ENCODE measurements around the gene RNF4.
A peak's percentile ranks its signal among the peaks of the same experiment; 100 is the strongest.
"Not testable (repeated sequence)": the region's sequence is repeated elsewhere in the genome, so short reads cannot be mapped to it uniquely, and the experiment has no call there.

RNF4 gene

DNA sequence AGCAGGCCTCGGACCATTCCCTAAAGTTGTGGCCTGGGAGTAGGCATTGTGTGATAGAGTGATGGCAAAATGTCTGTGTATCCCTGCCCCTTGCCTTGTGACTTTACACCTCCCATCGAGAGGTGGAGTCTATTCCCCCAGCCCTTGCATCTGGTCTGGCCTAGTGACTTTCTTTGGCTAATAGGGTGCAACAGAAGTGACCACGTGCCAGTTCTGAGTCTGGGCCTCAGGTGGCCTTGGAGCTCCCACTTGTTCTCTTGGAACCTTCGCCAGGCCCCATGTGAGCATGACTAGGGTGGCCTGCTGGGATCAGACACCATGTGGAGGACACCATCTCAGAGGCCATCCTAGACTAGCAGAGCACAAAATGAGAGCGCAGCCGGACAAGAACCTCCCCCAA lies 3.9 kb upstream of the RNF4 start:
- TF ChIP-seq, protein P1, sequence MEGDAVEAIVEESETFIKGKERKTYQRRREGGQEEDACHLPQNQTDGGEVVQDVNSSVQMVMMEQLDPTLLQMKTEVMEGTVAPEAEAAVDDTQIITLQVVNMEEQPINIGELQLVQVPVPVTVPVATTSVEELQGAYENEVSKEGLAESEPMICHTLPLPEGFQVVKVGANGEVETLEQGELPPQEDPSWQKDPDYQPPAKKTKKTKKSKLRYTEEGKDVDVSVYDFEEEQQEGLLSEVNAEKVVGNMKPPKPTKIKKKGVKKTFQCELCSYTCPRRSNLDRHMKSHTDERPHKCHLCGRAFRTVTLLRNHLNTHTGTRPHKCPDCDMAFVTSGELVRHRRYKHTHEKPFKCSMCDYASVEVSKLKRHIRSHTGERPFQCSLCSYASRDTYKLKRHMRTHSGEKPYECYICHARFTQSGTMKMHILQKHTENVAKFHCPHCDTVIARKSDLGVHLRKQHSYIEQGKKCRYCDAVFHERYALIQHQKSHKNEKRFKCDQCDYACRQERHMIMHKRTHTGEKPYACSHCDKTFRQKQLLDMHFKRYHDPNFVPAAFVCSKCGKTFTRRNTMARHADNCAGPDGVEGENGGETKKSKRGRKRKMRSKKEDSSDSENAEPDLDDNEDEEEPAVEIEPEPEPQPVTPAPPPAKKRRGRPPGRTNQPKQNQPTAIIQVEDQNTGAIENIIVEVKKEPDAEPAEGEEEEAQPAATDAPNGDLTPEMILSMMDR (IDR thresholded peaks at IDR 0.05; ENCODE audit: low read depth, low read length) = no peak
- H3K4me3 ChIP-seq (replicated peaks in 1 of 2; ENCODE audit: low read depth in 2 of 2, low read length in 2 of 2) = no peak overlapping the region
- DNase-seq (ENCODE audit: low read depth in 2 of 2) = no peak

DNA sequence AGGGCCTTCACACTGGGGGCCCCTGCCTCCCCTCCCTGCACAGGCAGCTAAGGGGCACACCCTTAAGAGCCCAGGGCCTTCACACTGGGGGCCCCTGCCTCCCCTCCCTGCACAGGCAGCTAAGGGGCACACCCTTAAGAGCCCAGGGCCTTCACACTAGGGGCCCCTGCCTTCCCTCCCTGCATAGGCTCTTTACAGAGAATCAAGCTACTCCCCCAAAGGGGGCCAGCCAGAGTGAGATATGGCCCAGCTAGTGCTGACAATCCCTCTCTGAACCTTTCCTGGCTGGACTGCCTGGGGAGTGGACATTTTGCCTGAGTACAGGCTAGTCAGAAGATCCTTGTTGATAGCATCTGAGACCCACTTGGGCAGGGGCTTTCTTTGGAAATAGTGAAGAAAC lies 3.4 kb upstream of the RNF4 start:
- not testable (repeated sequence) for DNase-seq (ENCODE audit: low read depth in 2 of 2); H3K4me3 ChIP-seq (replicated peaks in 1 of 2; ENCODE audit: low read depth in 2 of 2, low read length in 2 of 2)

DNA sequence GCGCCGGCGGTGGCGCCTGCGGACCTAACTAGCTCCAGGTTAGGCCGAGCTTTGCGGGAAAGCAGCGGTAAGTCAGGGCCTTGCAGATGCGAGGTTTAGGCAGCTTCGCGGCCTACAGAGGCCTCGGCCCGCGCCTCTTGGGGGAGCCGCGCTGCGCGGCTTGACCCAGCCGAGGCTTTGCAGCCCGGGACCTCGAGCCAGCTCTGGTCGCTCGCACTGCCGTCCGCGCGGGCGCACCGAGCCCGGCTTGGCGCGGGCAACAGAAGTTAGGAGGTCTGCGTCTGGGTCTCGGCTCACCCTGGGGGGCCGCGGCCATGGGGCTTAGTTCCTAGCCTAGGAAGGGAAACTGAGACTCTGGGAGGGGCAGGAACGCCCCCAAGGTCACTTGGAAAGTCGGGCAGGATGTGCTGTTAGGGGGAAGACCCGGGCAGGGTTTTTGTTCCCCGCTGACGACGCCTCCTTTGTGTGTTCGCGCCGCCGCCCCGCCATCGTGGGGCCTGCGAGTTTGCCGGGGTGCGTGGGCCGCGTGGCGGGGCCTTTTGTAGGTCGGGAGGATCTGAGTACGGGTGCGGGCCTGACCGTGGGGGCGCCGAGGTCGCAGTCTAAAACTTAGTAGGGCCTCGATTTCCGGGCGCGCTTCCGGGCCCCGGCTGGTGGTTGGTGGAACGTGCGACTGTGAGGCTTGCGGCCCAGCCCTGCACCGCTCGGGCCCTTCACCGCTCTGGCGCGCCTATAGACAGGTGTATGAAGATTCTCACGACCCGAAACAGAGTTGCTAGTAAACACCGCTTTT lies 482 bp downstream of the RNF4 start:
- TF ChIP-seq, protein P1 (IDR thresholded peaks at IDR 0.05; ENCODE audit: low read depth, low read length) = no peak
- DNase-seq (ENCODE audit: low read depth in 2 of 2) = peak; percentile 25 to 42
- peak overlapping the region; percentile 94 for H3K4me3 ChIP-seq (replicated peaks in 1 of 2; ENCODE audit: low read depth in 2 of 2, low read length in 2 of 2)

DNA sequence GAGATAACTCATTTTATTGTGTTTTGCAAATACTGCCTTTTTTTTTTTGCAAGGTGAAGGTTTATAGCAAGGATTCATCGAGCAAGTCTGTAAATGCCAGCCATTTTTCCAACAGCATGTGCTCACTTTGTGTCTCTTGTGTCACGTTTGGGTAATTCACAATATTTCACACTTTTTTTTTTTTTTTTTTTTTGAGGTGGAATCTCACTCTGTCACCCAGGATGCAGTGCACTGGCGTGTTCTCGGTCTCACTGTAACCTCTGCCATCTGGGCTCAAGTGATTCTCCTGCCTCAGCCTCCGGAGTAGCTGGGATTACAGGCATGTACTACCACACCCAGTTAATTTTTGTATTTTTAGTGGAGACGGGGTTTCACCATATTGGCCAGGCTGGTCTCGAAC lies 1.9 kb downstream of the RNF4 start:
- DNase-seq (ENCODE audit: low read depth in 2 of 2) = no peak
- TF ChIP-seq, protein P1 (IDR thresholded peaks at IDR 0.05; ENCODE audit: low read depth, low read length) = no peak
- peak overlapping the region in 1 of 2 donors; percentile 94 for H3K4me3 ChIP-seq (replicated peaks in 1 of 2; ENCODE audit: low read depth in 2 of 2, low read length in 2 of 2)

DNA sequence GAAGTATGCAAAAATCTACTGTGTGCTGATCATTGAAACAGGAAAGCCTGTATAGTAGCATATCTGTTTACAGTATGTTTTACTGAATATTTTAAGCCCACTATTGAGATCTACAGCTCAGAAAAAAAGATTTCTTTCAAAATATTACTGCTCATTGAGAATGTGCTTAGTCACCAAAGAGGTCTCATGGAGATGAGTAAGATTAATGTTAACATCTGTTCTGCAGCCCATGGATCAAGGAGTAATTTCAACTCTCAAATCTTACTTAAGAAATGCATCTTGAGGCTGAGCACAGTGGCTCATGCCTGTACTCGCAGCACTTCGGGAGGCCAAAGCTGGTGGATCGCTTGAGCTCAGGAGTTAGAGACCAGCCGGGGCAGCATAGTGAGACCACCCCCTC lies 3.3 kb downstream of the RNF4 start:
- TF ChIP-seq, protein P1 (IDR thresholded peaks at IDR 0.05; ENCODE audit: low read depth, low read length) = no peak
- no peak overlapping the region for H3K4me3 ChIP-seq (replicated peaks in 1 of 2; ENCODE audit: low read depth in 2 of 2, low read length in 2 of 2)
- DNase-seq (ENCODE audit: low read depth in 2 of 2) = peak in 1 of 2 donors; percentile 79

DNA sequence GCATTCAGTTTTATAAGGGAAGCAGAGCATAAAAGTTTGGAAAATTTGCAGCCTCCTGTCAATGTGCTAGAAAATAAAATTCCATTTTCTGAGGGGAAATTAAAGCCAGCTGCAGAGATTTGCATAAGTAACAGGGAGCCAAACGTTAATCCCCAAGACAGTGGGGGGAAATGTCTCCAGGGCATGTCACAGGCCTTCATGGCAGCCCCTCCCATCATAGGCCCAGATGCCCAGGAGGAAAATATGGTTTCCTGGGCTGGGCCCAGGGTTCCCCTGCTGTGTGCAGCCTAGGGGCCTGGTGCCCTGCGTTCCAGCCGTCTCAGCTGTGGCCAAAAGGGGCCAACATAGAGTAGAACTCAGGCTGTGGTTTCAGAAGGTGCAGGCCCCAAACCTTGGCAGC lies 9.3 kb downstream of the RNF4 start:
- DNase-seq (ENCODE audit: low read depth in 2 of 2) = no peak
- no peak overlapping the region for H3K4me3 ChIP-seq (replicated peaks in 1 of 2; ENCODE audit: low read depth in 2 of 2, low read length in 2 of 2)
- TF ChIP-seq, protein P1 (IDR thresholded peaks at IDR 0.05; ENCODE audit: low read depth, low read length) = no peak

DNA sequence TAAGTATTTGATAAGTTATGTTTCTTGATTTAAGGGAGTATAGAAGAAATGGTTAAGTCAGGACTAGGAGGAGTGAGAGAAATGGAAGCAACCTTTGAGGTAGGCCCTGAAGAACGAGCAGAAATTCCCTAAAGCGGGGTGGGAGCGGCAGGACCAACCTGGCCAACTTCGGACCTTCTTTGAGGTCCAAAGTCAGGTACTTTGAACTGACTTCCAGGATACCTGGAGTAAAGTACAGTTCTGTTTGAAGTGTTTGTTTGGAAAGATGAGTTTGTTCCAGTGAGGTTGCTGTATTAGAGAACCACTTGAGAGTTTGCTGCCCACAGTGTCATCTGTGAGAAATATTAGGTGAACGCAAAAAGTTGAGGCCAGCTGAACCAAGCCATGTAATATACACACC lies 11.7 kb downstream of the RNF4 start:
- no peak for DNase-seq (ENCODE audit: low read depth in 2 of 2)
- TF ChIP-seq, protein P1 (IDR thresholded peaks at IDR 0.05; ENCODE audit: low read depth, low read length) = no peak
- no peak overlapping the region for H3K4me3 ChIP-seq (replicated peaks in 1 of 2; ENCODE audit: low read depth in 2 of 2, low read length in 2 of 2)
